Placental epithelial cell (primary cell): Measurements from ENCODE around the gene GNL3L. TPM values are rescaled to one million over a fixed set of nuclear protein-coding genes. Genes with fewer than 3 reads are reported as not detected.

Experiments used
- total RNA-seq: library from RNA; depleted of rRNA; stranded (reverse); fragments of >200 nt; gene quantifications from 2 replicates; pipeline ENCODE4 v1.2.3, GENCODE V29; 2012

GNL3L gene
- 29.4 and 43.6 TPM in 2 replicates for total RNA-seq

DNA sequence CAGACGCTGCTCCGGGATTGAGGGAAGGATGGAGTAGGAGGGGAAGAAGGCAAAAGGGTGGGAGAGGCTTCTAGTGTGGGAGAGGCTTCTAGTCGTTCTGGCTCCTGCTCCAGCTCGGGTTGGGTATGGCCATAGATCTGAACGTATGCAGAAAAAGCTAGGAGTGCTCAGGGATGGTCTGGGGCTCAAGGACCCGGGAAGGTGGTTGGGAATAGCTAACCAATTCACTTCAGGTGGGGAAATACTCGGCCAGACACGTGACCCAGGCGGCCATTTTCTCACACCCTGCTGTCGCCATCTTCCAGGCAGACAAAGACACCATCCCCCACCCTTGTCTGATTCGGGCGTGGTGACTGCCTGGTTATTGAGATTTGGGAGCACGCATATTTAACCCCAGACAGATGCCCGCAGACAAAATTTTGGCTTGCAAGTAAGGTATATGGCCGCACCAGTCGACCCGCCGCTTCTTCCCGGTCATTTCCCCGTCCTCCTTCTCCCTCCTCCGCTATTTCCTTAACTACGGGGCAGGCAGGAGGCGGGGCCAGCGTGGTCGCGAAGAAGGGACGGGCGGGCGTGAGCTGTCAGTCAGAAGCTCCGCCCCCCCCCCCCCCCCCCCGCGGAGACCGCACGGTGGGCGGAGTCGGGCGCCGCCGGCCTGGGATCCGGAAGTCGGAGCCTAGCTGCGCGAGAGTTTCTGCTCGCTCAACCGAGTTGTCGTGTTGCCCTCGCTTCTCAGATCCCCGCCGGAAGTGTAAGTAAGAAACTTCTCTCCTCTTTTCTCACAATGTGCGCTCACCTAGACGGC is at the start of gene GNL3L:
Gene GNL3L, plus strand, starts transcription at position 668 of the 805 bp plus-strand sequence. CDS start 2,348 bp downstream, outside the sequence.

GRCh38 chrX:54495814-54496516 is 34.1 kb upstream of the GNL3L start, which contains the start of gene FGD1:
Gene FGD1 (minus strand): TSS chrX:54496234. CDS start chrX:54495432, 802 bp downstream.

Other genes with a start within 250 kb of the GNL3L start
- gene WNK3, start 172.2 kb upstream of the GNL3L start, total RNA-seq: 4.6 and 4.7 TPM in 2 replicates
- gene TSR2, start 89.8 kb upstream of the GNL3L start, total RNA-seq: 7.8 and 14.9 TPM in 2 replicates
- gene FGD1, start 34.0 kb upstream of the GNL3L start, total RNA-seq: 8.4 and 11.0 TPM in 2 replicates